ENCODE measurements around the gene AGPAT2.

AGPAT2 gene

DNA sequence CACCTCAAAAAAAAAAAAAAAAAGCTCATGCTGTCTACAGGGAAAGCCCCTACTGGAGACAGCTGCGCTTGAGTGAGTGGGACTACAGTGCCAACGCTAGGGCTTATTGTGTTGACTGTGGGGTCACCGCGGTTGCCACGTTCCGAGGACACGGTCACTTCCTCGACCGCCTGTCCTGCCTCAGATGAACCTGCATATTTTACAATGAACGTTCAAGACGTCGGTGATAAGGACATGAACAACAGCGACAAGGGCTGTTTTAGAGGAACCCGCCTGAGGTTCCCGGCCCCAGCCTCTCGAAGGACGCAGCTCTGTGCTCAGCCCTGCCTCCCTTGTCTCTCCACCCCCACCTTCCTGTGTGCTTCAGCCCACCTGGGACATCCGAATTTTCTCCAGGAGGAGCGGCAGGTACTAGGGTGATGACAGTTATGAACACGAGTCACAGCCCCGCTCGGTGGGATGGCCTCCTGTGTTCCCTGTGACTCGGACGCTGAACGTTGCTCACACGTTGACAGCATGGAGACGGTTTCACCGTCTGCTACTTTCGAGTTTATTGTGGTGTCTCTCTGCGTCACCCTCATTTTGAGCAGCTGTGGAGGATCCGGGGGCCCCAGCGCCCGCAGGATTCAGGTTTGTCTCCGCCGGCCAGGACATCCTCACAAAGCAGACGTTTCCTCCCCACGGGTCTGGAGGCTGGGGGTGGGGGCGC is 13.9 kb upstream of the AGPAT2 start:
- DNase-seq, result no peak

DNA sequence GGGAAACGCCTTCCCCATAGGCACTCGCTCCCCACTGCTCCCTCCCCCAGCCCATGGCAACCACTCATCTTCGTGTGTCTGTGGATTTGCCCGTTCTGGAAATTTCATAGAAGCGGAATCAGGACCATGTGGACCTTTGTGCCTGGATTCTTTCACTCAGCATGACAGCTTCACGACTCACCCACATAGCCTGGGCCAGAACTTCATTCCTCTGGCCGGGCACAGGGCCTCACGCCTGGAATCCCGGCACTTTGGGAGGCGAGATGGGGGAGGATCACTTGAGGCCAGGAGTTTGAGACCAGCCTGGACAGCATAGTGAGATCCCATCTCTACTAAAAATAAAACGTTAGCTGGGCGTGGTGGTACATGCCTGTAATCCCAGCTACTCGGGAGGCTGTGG is 13.0 kb upstream of the AGPAT2 start:
- peak; percentile 46 for DNase-seq

DNA sequence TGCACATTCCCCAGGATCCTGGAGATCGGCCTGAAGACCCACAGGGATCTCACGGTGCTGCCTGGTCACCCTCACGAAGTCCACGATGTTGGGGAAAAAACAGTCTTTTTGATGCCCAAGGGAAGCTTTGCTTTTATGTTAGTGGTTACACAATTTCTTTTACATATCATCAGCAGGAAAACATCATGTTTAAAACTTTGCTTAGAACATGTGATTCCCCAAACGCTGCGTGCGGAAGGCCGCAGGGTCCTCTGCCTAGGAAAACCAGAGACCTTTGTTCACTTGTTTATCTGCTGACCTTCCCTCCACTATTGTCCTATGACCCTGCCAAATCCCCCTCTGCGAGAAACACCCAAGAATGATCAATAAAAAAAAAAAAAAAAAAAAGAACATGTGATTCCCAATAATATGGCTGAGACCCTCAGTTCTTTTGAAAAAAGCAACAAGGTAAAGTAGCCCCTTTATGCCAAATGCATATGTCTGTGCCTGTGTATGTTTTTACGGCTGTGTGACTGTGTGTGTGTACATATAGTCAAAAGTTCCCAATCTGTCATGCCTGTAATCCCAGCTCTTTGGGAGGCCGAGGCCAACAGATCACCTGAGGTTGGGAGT is 11.5 kb upstream of the AGPAT2 start:
- no peak for DNase-seq

DNA sequence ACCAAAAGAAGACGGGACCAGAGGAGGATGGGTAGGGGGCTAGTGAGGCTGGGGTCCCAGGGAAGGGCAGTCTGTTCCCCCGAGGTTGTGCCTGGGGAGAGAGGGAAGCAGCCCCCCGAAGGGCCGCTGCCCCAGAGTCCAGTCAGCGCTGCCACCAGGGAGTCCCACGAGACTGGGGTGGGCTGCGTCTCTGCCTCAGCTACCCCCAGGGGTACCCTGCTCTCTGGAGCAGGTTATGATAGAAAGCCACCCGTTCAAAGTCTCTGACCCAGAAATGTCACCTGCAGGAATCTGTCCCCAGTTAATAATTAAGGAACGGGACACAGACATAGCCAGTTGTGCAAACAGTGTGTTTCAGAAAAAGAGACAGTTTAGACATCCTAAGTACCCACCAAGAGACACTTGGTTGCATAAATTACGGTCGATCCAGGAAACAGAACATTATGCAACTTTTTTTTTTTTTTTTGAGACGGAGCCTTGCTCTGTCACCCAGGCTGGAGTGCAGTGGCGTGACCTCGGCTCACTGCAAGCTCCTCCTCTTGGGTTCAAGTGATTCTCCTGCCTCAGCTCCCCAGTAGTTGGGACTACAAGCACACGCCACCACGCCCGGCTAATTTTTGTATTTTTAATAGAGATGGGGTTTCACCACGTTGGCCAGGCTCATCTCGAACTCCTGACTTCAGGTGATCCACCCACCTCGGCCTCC is 10.7 kb upstream of the AGPAT2 start:
- DNase-seq, result no peak

DNA sequence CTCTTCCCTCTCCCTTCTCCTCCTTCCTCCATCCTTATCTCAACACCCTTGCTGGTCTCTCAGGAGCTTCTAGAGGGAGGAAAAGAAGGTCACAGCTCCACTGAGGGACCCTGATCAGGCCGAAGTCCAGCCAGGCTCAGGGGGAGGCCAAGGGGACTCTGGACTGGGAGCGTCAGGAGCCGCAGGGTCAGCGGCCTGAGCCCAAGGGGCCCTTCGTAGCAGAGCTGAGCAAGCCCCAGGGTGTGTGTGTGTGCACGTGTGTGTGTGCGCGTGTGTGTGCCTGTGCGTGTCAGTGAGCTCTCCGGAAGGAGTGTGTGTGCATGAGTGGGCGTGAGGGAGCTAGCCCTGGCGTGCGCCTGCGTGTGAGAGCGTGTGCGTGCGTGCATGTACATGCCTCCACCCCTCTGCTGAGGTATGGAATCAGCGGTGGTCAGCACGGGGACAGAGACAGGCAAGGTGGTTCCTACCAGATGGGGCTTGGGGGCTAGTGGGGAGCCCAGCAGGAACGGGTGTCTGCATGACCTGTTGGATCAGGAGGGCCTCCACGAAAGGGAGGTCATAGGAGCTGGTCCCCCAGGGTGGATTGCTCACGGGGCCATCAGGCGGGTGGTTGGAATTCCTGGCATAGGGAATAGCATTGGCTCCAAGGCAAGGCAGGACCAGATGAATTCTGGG is 10.0 kb upstream of the AGPAT2 start:
- no peak for DNase-seq

DNA sequence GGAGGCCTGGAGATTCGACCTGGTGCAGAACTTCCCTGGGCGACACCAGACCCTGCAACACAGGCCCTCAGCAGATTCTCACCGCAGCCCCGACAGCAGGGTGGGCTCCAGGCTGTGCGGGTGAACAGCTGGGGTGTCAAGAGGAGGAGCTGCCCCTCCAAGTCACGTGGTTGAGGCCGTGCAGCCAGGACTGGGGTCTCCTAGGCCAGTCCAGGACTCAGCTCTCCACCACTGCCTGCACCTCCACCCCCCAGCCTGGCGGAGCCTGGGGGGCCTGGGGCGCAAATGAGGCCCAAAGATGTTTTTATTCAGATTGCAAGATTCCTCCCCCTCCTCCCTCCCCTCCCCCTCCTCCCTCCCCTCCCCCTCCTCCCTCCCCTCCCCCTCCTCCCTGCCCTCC is 9.2 kb upstream of the AGPAT2 start:
- DNase-seq, result no peak

DNA sequence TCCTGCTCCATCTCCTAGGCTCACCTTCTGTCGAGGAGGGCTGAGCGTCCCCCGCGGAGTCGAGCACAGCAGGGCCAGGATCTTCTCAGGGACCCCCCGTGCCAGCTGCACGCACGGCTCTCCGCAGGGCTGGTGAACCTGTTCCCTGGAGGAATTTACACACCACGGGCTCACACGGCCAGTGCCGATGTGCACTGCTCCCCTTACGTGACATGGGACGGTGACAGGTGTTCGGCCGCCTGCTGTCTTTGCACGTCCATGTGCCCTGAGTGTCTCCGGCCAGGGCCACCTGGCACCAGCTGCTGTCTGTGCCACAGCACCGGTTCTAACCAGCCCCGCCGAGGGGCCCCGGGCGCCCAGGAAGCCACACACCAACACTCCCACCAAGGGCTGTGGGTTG is 8.7 kb upstream of the AGPAT2 start:
- DNase-seq, result no peak

DNA sequence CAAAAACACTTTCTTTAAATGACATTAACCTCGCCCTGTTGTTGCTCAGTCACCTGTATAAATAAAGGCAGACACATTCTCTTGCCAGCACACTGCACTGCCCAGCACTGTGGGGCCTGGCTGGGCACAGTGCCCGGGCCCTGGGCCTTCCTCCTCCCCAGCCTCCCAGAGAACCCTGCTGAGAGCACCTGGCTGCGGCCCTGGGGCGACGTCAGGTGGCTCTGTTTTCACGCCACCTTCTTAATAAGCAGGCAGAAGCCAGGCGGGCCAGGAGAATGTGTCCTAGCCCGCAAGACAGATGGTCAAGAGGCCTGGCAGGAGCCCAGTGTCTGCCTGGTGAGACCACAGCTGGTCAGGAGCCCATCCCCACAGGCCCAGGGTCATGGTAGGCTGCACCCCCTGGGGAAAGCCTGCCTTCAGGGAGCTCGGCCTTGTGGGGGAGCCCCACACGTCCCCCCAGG is 8.2 kb upstream of the AGPAT2 start:
- no peak for DNase-seq

DNA sequence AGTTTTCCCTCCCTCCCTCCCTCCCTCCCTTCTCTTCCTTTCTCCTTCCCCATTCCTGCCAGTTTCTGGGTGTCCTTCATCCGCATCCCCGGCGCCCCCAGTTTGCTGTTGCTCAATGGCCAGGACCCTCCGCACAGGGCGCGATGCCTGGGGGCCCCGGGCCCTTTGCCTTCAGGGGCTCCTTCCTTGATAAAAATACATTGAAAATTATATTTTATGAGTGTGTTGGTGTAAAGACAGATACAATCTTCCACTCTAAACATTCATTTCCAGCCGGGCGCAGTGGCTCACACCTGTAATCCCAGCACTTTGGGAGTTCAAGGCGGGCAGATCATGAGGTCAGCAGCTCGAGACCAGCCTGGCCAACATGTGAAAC is 7.6 kb upstream of the AGPAT2 start:
- no peak for DNase-seq

DNA sequence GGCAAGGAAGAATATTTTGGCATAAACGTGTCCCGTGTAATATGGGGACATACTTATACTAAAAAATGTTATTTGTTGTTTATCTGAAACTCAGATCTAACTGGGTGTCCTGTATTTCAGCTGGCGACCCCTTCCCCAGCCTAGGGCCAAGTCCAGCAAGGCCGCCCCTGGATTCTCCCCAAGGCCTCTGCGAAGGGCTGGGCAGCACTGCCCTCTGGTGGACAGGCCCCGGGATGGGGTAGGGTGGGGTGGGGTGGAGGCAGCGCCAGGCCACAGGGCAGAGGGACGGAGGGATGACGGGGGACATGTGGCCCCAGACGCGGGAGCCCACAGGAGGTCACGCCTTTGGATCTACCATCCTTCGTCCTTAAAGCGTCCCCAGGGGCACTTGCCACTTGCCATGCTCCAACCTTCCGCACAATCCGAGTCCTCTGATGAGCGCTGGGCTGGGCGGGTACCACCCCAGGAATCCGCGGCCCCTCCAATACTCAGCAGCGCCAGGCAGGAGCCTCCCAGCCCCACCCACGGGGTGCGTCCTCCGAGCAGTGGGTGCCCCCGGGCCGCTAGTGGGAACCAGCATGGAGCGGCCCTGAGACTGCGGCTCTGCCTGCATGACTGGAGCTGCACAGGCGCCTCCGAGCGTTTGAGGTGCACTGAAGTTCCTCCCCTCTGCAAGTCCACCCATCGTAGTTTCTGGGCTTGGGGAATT is 7.1 kb upstream of the AGPAT2 start:
- no peak for DNase-seq

DNA sequence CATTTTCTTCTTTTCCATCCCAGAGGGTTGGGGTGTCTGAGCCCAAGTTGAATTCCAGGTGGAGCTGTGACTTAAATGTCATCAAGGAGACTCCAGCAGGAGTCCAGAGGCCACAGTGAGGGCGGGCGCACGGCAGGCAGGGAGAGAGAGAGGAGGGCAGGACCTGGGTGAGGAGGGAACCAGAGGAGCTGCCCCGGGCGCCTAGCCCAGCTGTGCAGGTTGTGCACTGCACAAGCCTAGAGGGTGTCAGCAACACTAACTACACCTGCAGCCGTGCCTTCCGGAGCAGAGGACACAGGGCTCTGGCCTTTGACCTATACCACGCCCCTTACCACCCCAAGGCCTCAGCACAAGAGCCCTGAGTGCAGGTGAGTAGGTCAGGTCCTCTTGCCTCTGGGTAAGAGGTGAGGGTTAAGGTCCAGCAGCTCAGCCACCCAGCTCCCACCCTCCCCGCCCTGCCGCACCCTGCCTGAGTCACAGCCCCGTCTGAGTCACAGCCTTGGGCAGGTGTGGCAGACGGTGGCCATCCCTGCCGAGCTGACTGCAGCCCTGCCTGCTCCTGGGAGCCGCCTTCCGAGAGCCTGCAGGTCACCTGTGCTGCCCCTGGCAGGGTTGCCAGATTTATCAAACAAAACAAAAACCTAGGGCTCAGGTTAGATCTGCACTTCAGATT is 6.4 kb upstream of the AGPAT2 start:
- peak; percentile 73 for DNase-seq

DNA sequence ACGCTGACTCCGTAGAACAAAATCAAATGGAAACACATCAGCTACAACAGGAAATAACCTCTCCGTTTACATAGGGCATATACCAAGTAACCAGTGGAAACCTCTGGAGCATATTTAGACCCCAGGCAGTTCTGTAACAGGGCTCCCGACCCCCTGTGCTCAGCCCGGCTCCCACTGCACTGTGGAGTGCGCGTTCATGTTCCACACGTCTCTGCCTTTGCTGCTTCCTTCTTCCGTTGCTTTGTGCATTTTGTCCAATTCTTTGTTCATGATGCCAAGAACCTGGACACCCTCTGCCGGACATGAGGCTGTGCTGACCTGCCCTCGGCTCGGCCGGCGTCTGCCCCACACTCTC is 5.9 kb upstream of the AGPAT2 start:
- no peak for DNase-seq

DNA sequence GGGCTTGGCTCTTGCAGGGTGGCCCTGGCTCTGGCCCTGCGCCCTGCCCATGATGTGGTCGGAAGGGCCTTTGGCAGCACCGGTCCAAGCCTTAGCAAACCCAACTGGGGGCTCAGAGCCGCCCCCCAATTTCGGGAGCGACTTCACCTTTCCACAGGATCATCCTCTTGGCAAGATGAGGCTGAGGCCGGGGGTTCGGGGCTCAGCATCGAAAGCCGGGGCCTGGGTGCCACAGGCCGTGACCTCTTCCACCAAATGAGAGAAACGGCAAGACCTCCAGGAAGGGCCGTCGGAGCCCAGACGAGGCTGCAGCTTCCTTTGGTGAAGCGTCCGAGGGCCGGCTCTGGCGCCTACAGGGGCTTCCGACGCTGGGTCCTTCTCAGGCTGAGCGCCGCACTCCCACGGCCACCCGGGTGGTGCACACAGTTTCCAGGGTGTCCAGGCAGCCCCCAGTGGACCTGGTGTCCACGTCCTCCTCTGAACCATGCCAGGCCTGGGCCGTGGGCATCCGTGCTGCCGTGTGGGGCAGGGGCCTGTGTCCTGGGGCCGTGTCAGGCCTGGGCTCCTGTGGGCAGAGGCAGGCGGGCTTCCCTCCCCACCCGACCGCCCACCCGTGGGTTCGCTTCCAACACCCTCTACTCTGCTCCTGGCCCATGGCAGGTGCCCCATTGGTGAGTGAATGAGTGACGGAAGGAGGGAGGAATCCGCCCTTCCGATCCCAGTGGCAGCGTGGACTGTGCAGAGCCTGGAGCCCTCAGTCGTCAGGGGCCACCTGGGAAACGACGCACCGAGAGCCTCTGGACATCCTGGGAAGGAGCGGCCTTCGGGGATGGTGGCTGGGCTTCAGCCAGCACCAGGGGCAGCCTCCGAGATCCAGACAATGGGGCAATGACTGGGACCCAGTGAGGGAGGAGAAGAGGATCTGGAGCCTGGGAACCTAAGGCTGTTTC is 5.2 kb upstream of the AGPAT2 start:
- DNase-seq, result no peak

DNA sequence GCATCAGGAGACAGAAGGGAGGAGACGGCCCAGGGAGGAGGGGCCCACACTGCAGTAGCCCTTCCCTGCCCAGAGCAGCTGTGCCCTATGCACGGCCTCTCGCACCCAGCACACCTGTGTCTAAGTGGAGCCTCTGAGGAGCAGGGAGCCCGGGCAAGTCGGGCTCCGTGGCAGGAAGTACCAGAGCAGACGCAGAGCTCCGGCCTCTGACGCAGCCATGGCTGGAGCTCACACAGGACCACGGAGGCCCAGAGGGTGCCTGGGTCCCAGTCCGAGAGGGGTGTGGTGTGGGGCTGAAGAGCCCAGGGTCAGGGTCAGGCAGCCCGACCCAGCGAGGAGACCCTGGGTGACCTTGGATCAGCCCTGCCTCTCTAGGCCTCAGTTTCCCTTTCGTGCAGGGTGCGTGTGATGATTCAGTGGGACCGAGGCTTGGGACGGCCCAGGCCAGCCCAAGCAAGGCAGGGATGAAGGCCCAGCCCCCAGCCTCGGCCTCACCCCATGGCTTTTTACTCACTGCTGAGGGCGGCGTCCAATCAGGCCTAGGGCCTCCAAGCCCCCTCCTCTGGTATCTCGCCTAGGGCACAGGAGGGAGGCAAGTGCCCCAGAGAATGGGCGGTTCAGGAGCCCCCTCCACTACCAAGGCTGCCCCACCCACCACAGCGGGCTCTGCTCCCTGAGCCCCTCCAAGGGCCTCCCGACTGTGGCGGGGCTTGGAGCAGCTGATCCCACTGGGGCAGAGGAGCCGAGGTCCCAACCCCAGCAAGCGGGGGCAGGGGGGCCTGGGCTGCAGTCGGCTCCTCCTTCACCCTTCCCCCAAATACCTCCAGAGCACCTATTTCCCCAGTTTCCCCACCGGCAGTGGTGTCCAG is 4.3 kb upstream of the AGPAT2 start:
- no peak for DNase-seq

DNA sequence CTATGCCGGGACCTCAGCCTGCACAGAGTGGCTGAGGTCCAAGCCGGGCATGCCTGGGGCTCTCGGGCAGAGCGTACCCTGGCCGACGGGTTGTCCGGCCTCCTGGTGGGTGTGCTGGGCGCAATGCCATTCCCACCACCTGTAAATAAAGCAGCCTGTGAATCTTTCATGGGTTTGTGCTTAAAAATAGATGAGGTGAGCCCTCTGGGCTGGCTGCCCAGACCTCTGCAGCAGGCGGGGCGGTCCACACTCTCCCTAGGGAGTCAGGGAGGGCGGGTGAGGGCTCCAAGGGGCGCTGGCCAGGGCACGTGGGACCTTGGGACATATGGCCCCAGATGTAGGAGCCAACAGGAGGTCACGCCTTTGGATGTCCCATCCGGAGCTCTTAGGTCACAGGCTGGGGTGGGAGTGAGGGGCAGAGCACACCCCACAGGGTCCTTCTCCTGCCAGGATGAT is 3.6 kb upstream of the AGPAT2 start:
- DNase-seq, result no peak

DNA sequence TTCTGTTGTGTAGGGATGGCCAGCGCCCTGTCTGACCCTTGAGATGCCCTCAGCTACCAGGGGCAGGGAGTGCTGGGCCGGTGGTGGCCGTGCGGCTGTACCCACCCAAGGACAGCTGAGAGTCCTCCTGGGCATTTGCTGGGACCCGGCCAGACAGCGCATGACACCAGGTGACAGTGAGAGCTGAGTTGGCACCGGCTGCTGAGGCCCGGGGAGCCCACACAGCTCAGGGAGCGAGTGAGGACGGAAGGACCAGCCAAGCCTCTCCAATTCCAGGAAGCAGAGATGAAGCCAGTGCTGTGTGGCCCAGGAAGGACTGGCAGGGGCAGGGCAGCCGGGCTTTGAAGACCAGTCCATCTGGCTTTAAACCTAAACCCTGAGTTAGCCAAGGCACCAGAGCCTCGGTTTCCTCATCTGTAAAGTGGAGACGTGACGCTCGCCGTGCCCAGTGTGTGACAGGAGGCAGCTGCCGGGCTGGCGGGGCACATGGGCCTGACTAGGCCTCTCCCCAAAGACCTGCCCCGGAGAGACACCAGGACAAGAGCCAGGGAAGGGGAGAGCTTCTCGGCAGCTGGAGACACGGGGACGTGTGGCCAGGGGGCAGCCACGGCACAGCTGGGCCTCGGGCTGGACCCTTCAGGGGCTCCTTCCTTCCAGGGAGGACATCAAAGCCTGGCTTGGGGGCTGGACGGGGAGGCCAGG is 3.0 kb upstream of the AGPAT2 start:
- no peak for DNase-seq

DNA sequence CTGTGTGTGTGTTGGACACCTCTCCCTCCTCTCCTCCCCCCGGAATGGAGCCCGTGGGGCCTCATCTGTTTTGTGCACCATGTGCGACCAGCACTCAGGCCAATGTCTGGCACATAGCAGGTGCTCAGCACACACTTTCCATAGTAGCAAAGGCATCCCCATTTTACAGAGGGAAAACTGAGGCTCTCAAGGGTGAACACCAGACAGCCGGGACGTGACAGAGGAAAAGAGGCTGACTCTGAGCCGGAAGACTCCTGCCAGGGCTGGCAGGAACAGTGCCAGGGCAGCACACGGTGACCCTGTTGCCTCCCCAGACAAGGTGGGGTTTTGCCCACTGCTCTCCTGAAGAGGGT is 1.8 kb upstream of the AGPAT2 start:
- DNase-seq, result no peak

DNA sequence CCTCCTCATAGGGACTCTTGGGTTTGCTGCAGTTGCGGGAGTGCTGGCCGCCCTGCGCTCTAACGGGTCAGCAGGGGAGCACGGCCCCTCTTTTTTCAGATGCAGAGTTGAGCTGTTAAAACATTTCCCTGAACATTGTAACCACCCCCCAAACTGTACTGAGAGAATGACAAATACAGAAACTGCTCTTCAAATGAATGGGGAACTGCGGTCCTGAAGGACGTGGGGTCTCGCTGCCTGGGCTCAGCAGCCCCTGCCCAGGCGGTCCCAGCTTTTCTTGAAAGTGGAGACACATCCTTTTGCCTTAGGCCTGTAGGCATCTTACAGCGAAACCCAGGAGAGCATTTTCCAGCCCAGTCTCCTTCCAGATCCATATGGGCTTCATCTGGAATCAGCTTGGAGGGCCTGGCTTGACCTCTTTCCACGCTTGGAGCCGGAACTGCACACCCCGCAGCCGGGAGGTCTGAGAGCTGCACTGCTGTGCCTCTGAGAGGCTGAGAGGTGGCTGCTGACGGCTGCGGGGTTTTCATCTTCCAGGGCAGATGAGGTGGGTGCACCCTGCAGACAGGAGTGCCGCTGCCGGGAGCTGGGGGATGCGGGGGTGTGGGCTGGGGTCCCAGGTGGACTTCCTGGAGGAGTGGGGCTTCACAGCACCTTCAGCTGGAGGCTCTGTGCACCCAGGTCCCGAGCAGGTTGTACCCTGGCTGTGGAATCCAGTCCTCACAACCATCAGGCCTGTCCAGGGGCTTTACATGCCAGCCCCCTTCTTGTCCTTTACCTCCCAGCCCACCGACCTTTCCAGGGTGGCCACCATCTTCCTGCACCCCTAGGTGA is 1.2 kb upstream of the AGPAT2 start:
- DNase-seq, result no peak

DNA sequence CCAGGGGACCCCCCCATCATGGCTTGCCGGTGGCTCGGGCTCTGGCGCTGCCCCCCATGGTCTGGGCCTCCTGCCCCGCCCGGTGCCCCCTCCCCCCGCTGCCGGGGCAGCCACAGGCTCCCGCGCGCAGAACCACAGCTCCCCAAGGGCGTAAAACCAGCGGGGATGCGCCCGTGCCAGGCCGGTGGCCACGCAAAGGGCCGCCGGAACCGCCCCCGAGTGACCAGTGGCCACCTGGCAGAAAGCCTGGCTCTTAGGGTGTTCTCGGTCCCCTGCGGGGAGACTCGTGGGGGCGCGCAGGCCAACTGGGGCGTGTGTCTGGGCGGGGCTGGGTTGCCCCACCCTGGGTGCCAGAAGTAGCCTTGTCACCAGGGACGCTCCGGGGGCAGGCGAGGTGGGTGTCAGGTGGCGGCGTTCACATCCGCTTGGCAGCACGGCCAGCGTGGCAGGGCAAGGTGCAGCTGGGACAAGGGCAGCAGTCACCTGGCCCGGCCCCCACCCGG is 515 bp upstream of the AGPAT2 start:
- DNase-seq, result no peak

All from NCI-H226 (cell line).